ENCODE data around the gene MEI4.

The MEI4 gene

GRCh38 chr6:77883851-77884250, 231.0 kb downstream of the MEI4 start:
- no peak overlapping the region for H3K4me3 ChIP-seq (ENCODE audit: severe bottlenecking)
- H3K27ac ChIP-seq (ENCODE audit: poor library complexity, severe bottlenecking) = no peak overlapping the region
- TF ChIP-seq CTCF (IDR thresholded peaks at IDR 0.05; ENCODE audit: poor library complexity, severe bottlenecking) = no peak
- no peaks in the 10 kb centered on the region for H3K9me3 ChIP-seq (ENCODE audit: severe bottlenecking)
- no peaks in the 10 kb centered on the region for H3K36me3 ChIP-seq (ENCODE audit: low read depth)
- ATAC-seq (ENCODE audit: low read depth) = no peak
- no peaks in the 10 kb centered on the region for H3K4me1 ChIP-seq (ENCODE audit: insufficient read depth, poor library complexity, severe bottlenecking)
- H3K27me3 ChIP-seq (ENCODE audit: insufficient read depth, poor library complexity, severe bottlenecking) = no peaks in the 10 kb centered on the region
- no peak for DNase-seq (ENCODE audit: low spot score)

GRCh38 chr6:77893391-77893790, 240.6 kb downstream of the MEI4 start:
- Histone ChIP-seq H3K4me1 (ENCODE audit: insufficient read depth, poor library complexity, severe bottlenecking) (no peaks in the 10 kb centered on the region), H3K9me3 (ENCODE audit: severe bottlenecking) (no peaks in the 10 kb centered on the region), H3K27me3 (ENCODE audit: insufficient read depth, poor library complexity, severe bottlenecking) (no peaks in the 10 kb centered on the region), H3K36me3 (ENCODE audit: low read depth) (no peaks in the 10 kb centered on the region), H3K27ac (ENCODE audit: poor library complexity, severe bottlenecking) (no peak overlapping the region), H3K4me3 (ENCODE audit: severe bottlenecking) (no peak overlapping the region)
- ATAC-seq (ENCODE audit: low read depth) = no peak
- DNase-seq (ENCODE audit: low spot score) = no peak
- TF ChIP-seq CTCF (IDR thresholded peaks at IDR 0.05; ENCODE audit: poor library complexity, severe bottlenecking) = no peak

GRCh38 chr6:77906070-77906469, 253.2 kb downstream of the MEI4 start:
- DNase-seq (ENCODE audit: low spot score) (no peak), ATAC-seq (ENCODE audit: low read depth) (no peak)
- Histone ChIP-seq H3K4me1 (ENCODE audit: insufficient read depth, poor library complexity, severe bottlenecking) (no peaks in the 10 kb centered on the region), H3K36me3 (ENCODE audit: low read depth) (no peaks in the 10 kb centered on the region), H3K27ac (ENCODE audit: poor library complexity, severe bottlenecking) (no peak overlapping the region), H3K27me3 (ENCODE audit: insufficient read depth, poor library complexity, severe bottlenecking) (no peaks in the 10 kb centered on the region), H3K4me3 (ENCODE audit: severe bottlenecking) (no peak overlapping the region), H3K9me3 (ENCODE audit: severe bottlenecking) (no peaks in the 10 kb centered on the region)
- TF ChIP-seq CTCF (IDR thresholded peaks at IDR 0.05; ENCODE audit: poor library complexity, severe bottlenecking) = no peak

- Histone ChIP-seq H3K4me3 (ENCODE audit: severe bottlenecking) (no peak overlapping the region), H3K36me3 (ENCODE audit: low read depth) (no peaks in the 10 kb centered on the region), H3K27me3 (ENCODE audit: insufficient read depth, poor library complexity, severe bottlenecking) (no peaks in the 10 kb centered on the region), H3K9me3 (ENCODE audit: severe bottlenecking) (no peaks in the 10 kb centered on the region), H3K4me1 (ENCODE audit: insufficient read depth, poor library complexity, severe bottlenecking) (no peaks in the 10 kb centered on the region), H3K27ac (ENCODE audit: poor library complexity, severe bottlenecking) (no peak overlapping the region)
- TF ChIP-seq CTCF (IDR thresholded peaks at IDR 0.05; ENCODE audit: poor library complexity, severe bottlenecking) = no peak
- DNase-seq (ENCODE audit: low spot score) (no peak), ATAC-seq (ENCODE audit: low read depth) (no peak)
Measured at GRCh38 chr6:77910826-77911225, 258.0 kb downstream of the MEI4 start.

- ATAC-seq (ENCODE audit: low read depth) = 0 out of 3 replicates have a peak, but pooled peaks have one; percentile 49
- no peak overlapping the region for H3K27ac ChIP-seq (ENCODE audit: poor library complexity, severe bottlenecking)
- no peaks in the 10 kb centered on the region for H3K9me3 ChIP-seq (ENCODE audit: severe bottlenecking)
- no peak overlapping the region for H3K4me3 ChIP-seq (ENCODE audit: severe bottlenecking)
- peak; percentile 21 for TF ChIP-seq CTCF (IDR thresholded peaks at IDR 0.05; ENCODE audit: poor library complexity, severe bottlenecking)
- no peaks in the 10 kb centered on the region for H3K27me3 ChIP-seq (ENCODE audit: insufficient read depth, poor library complexity, severe bottlenecking)
- H3K4me1 ChIP-seq (ENCODE audit: insufficient read depth, poor library complexity, severe bottlenecking) = no peaks in the 10 kb centered on the region
- no peaks in the 10 kb centered on the region for H3K36me3 ChIP-seq (ENCODE audit: low read depth)
- DNase-seq (ENCODE audit: low spot score) = no peak
Measured at GRCh38 chr6:77926198-77926751, 273.4 kb downstream of the MEI4 start.

Measured in RWPE2 (cell line).